ENCODE data around the gene SPATA7. TPM values are rescaled to one million over a fixed set of nuclear protein-coding genes. Genes with fewer than 3 reads are reported as not detected.

SPATA7 gene
- total RNA-seq, 1 donor from 2014 or later, result 7.6 TPM

DNA sequence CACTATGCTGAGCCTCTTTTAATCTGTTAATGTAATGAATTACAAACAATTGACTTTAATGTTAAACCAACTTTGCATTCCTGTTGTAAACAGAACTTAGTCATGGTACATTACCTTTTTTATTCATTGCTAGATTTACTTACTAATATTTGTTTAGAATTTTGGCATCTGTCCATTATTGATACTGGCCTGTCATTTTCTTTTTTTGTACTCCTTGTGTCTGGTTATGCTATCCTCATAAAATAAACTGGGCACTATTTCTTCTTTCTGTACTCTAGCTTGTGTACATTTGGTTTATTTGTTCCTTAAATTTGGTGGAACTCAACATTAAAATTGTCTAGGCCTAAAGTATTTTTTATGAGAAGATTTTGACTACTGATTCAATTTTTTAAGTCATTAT lies 32.1 kb downstream of the SPATA7 start:
- H3K27me3 Mint-ChIP-seq (ENCODE audit: low read depth), result no peaks in the 10 kb centered on the region
- no peak for DNase-seq (ENCODE audit: low spot score)
- peaks cover 50% of the 10 kb centered on the region for H3K36me3 Mint-ChIP-seq (ENCODE audit: low read depth)
- TF ChIP-seq CTCF (IDR thresholded peaks at IDR 0.05), result no peak
- H3K27ac Mint-ChIP-seq (ENCODE audit: unreplicated experiment), result no peak overlapping the region
- no peak overlapping the region for H3K4me3 Mint-ChIP-seq (ENCODE audit: unreplicated experiment)
- H3K4me1 Mint-ChIP-seq (ENCODE audit: low read depth), result no peaks in the 10 kb centered on the region
- H3K9me3 Mint-ChIP-seq (ENCODE audit: low read depth), result peaks cover 41% of the 10 kb centered on the region

DNA sequence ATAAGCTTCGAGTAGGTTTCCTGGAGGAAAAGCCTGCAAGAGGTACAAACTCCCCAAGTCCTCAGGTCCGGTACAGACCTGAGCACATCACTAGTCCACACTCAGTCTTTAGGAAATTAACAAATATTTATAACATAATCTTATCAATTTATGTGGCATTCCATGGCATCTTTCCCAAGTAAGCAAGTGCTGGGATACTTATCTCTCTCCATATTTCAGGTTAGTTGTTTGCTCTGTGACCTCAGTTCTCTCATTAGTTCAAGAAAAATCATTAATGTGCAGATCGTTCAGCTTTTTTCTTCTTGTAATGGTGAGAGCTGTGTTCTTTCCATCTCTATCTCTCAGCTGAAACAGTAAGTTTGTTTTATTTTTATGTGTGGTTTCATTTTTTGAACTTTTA lies 34.7 kb downstream of the SPATA7 start:
- no peak overlapping the region for H3K27ac Mint-ChIP-seq (ENCODE audit: unreplicated experiment)
- no peaks in the 10 kb centered on the region for H3K4me1 Mint-ChIP-seq (ENCODE audit: low read depth)
- peaks cover 18% of the 10 kb centered on the region for H3K9me3 Mint-ChIP-seq (ENCODE audit: low read depth)
- H3K4me3 Mint-ChIP-seq (ENCODE audit: unreplicated experiment), result no peak overlapping the region
- TF ChIP-seq CTCF (IDR thresholded peaks at IDR 0.05), result no peak
- no peaks in the 10 kb centered on the region for H3K27me3 Mint-ChIP-seq (ENCODE audit: low read depth)
- peaks cover 31% of the 10 kb centered on the region for H3K36me3 Mint-ChIP-seq (ENCODE audit: low read depth)
- no peak for DNase-seq (ENCODE audit: low spot score)

- H3K36me3 Mint-ChIP-seq (ENCODE audit: low read depth), result peaks cover 24% of the 10 kb centered on the region
- peaks cover 10% of the 10 kb centered on the region for H3K9me3 Mint-ChIP-seq (ENCODE audit: low read depth)
- H3K27me3 Mint-ChIP-seq (ENCODE audit: low read depth), result no peaks in the 10 kb centered on the region
- no peaks in the 10 kb centered on the region for H3K4me1 Mint-ChIP-seq (ENCODE audit: low read depth)
- H3K4me3 Mint-ChIP-seq (ENCODE audit: unreplicated experiment), result no peak overlapping the region
- no peak for DNase-seq (ENCODE audit: low spot score)
- no peak for TF ChIP-seq CTCF (IDR thresholded peaks at IDR 0.05)
- no peak overlapping the region for H3K27ac Mint-ChIP-seq (ENCODE audit: unreplicated experiment)
Measured at GRCh38 chr14:88421286-88421685, 35.8 kb downstream of the SPATA7 start.

DNA sequence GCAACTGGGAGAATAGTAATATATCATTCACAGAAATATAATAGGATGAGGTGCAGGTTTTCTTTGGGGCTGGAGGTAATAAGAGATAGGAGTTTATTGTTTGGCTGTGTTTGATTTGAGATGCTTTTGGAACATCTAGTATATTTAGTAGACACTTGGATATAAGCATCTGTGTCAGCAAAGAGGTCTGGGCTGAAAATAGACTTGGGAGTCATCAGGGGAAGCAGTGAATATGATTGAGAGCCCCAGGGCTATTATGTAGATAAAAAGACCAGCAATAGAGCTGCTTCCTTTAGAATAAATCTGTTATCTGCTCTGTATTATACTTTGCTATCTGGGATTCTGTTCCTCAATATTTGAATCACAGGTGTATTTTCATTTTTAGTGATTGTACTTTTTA lies 36.6 kb downstream of the SPATA7 start:
- Mint-ChIP-seq H3K9me3 (ENCODE audit: low read depth) (peaks cover 10% of the 10 kb centered on the region), H3K27ac (ENCODE audit: unreplicated experiment) (no peak overlapping the region), H3K4me3 (ENCODE audit: unreplicated experiment) (no peak overlapping the region), H3K36me3 (ENCODE audit: low read depth) (peaks cover 25% of the 10 kb centered on the region), H3K27me3 (ENCODE audit: low read depth) (no peaks in the 10 kb centered on the region), H3K4me1 (ENCODE audit: low read depth) (no peaks in the 10 kb centered on the region)
- TF ChIP-seq CTCF (IDR thresholded peaks at IDR 0.05), result no peak
- DNase-seq (ENCODE audit: low spot score), result no peak

- Mint-ChIP-seq H3K4me3 (ENCODE audit: unreplicated experiment) (no peak overlapping the region), H3K27me3 (ENCODE audit: low read depth) (no peaks in the 10 kb centered on the region), H3K36me3 (ENCODE audit: low read depth) (peaks cover 14% of the 10 kb centered on the region), H3K4me1 (ENCODE audit: low read depth) (no peaks in the 10 kb centered on the region), H3K9me3 (ENCODE audit: low read depth) (peaks cover under 1% of the 10 kb centered on the region), H3K27ac (ENCODE audit: unreplicated experiment) (no peak overlapping the region)
- no peak for DNase-seq (ENCODE audit: low spot score)
- no peak for TF ChIP-seq CTCF (IDR thresholded peaks at IDR 0.05)
Measured at GRCh38 chr14:88422919-88423650, 37.6 kb downstream of the SPATA7 start.

All from chondrocyte (in vitro differentiated cells).